HG02943 (cell line): ENCODE data around the gene MRPS2.

Experiments
- ATAC-seq: cut with Tn5 transposase; IDR thresholded peaks from one replicate; pipeline ENCODE4 v1.9.1; 2021; ENCODE audit warnings: mild to moderate bottlenecking, low read depth, moderate library complexity; ENCODE audit not compliant: unreplicated experiment

Gene MRPS2

GRCh38 chr9:135480071-135480939 is 20.2 kb upstream of the MRPS2 start:
- no peak for ATAC-seq

GRCh38 chr9:135480940-135481310 is 19.6 kb upstream of the MRPS2 start:
- no peak for ATAC-seq

- no peak for ATAC-seq
Observed at GRCh38 chr9:135482015-135482754, 18.3 kb upstream of the MRPS2 start.

- no peak for ATAC-seq
Observed at GRCh38 chr9:135484460-135485277, 15.8 kb upstream of the MRPS2 start.

- no peak for ATAC-seq
Observed at GRCh38 chr9:135485385-135485784, 15.1 kb upstream of the MRPS2 start.

GRCh38 chr9:135485832-135486231 is 14.7 kb upstream of the MRPS2 start:
- no peak for ATAC-seq

GRCh38 chr9:135486267-135487065 is 14.0 kb upstream of the MRPS2 start:
- ATAC-seq, result no peak

GRCh38 chr9:135487281-135488012 is 13.0 kb upstream of the MRPS2 start:
- no peak for ATAC-seq

GRCh38 chr9:135488013-135488330 is 12.5 kb upstream of the MRPS2 start:
- ATAC-seq, result no peak

- ATAC-seq, result no peak
Observed at GRCh38 chr9:135488527-135488926, 12.0 kb upstream of the MRPS2 start.

GRCh38 chr9:135489188-135489906 is 11.1 kb upstream of the MRPS2 start:
- ATAC-seq, result no peak

GRCh38 chr9:135490166-135490870 is 10.2 kb upstream of the MRPS2 start:
- ATAC-seq, result no peak

- no peak for ATAC-seq
Observed at GRCh38 chr9:135490980-135491464, 9.5 kb upstream of the MRPS2 start.

- no peak for ATAC-seq
Observed at GRCh38 chr9:135491764-135492163, 8.7 kb upstream of the MRPS2 start.

- ATAC-seq, result no peak
Observed at GRCh38 chr9:135492886-135493669, 7.4 kb upstream of the MRPS2 start.

GRCh38 chr9:135494791-135495559 is 5.5 kb upstream of the MRPS2 start:
- no peak for ATAC-seq
